Skeletal muscle tissue (tissue), 4 donors: ENCODE measurements around the gene RASA2. TPM values are rescaled to one million over a fixed set of nuclear protein-coding genes. Genes with fewer than 3 reads are reported as not detected.
"Not testable (repeated sequence)": the region's sequence is repeated elsewhere in the genome, so short reads cannot be mapped to it uniquely, and the experiment has no call there.

Experiments
- H3K27ac ChIP-seq: one replicate; pipeline ENCODE4 v1.7.0; 2013; ENCODE audit warnings: mild to moderate bottlenecking, low read depth, low read length, inconsistent platforms
- H3K27me3 ChIP-seq, 3 donors: one replicate each; pipeline ENCODE4 v1.7.0; 2013; ENCODE audit warnings: low read length in 3 of 3; ENCODE audit not compliant: control insufficient read depth in 3 of 3, insufficient read depth in 3 of 3
- H3K36me3 ChIP-seq, 3 donors: one replicate each; pipeline ENCODE4 v1.7.0; 2013; ENCODE audit warnings: low read length in 3 of 3; ENCODE audit not compliant: control insufficient read depth in 3 of 3, insufficient read depth in 3 of 3
- H3K4me1 ChIP-seq, 3 donors: one replicate each; pipeline ENCODE4 v1.7.0; 2013; ENCODE audit warnings: low read length in 3 of 3, mild to moderate bottlenecking in 3 of 3; ENCODE audit not compliant: control insufficient read depth in 3 of 3, insufficient read depth in 3 of 3
- H3K4me3 ChIP-seq, 3 donors: one replicate each; pipeline ENCODE4 v1.7.0; 2013; ENCODE audit warnings: low read length in 3 of 3
- H3K9ac ChIP-seq, 3 donors: one replicate each; pipeline ENCODE4 v1.7.0; 2013; ENCODE audit warnings: low read length in 3 of 3, mild to moderate bottlenecking in 3 of 3, moderate library complexity in 2 of 3, low read depth in 1 of 3
- H3K9me3 ChIP-seq, 3 donors: one replicate each; pipeline ENCODE4 v1.7.0; 2013; ENCODE audit warnings: low read length in 3 of 3; ENCODE audit not compliant: control insufficient read depth in 3 of 3
- total RNA-seq: library from RNA; depleted of rRNA; stranded (reverse); fragments of >200 nt; gene quantifications from one replicate; pipeline ENCODE4 v1.2.3, GENCODE V29; 2014
- donor health status: Osteomylitis.

Gene RASA2
- total RNA-seq, 1 donor from 2014 or later: 9.9 TPM

DNA sequence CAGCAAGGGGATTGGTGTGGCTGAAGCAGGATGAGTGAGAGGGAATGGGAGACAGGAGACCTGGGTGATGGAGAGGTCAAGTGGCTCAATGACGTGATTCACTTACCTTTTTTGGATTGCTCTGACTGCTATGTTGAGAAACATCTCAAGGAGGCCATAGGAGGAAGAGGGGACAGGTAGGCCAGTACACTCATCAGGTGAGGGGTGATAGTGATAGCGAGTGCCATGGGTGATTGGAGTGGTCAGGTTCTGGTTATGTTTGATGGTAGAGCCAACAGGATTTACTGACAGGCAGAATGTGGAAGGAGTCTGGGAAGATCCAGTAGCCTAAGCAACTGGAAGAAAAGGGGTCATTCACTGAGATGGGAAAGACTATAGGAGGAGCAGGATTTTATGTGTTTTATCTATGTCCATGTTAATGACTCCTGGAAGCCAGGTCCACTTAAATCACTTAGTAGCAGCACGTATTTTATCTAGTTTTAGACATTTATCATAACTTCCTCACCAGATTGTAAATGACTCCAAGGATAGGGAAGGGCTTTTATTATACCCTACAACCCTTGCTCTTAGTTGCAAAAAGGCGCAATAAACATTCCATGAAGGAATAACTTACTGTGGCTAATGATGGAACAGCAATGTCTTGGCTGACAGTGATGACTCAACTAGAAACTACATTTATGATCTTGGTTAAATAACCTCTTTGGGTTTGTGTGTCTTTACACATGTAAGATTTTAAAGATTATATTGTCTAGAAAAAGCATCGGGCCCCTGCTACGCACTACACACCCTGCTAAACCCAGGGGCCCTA is 131.5 kb downstream of the RASA2 start:
- H3K27ac ChIP-seq: no peak overlapping the region
- no peaks in the 10 kb centered on the region for H3K36me3 ChIP-seq
- no peaks in the 10 kb centered on the region for H3K27me3 ChIP-seq
- H3K4me3 ChIP-seq: no peak overlapping the region
- H3K9ac ChIP-seq: no peak overlapping the region
- no peaks in the 10 kb centered on the region for H3K9me3 ChIP-seq
- no peaks in the 10 kb centered on the region for H3K4me1 ChIP-seq

DNA sequence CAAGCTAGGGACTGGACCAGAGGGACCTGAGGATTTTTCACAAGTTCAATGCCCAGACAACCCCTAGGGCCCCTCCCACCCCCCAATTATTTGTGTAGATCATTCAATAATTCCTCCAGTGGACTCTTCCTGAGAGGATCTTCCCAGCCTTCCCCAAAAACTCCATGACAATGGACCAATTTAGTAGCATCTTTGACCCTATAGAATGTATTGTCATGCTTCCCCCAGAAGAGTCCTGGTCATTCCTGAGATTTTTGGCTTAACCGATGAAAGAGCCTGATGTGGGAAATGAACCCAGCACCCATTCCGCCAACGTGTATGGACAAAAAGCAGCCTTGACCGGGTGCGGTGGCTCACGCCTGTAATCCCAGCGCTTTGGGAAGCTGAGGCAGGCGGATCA is 132.1 kb downstream of the RASA2 start:
- no peaks in the 10 kb centered on the region for H3K9me3 ChIP-seq
- H3K4me3 ChIP-seq: no peak overlapping the region
- H3K27ac ChIP-seq: no peak overlapping the region
- no peaks in the 10 kb centered on the region for H3K36me3 ChIP-seq
- no peak overlapping the region for H3K9ac ChIP-seq
- no peaks in the 10 kb centered on the region for H3K4me1 ChIP-seq
- H3K27me3 ChIP-seq: no peaks in the 10 kb centered on the region

DNA sequence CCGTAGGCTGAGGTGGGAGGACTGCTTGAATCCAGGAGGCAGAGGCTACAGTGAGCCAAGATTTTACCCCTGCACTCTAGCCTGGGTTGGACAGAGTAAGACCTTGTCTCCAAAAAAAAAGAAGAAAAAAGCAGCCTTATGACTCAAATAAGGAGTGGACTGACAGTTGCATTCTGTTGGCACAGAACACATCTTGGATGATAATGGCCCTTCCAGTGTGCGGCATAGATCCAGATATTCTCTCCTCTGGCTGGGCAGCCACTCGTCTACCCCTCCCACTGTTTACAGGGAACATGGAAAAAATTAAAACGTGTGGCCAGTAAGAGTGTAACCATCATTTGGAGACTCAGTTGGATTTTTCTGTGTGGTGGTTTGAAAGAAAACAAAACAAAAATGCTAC is 132.6 kb downstream of the RASA2 start:
- Histone ChIP-seq H3K9me3 (no peaks in the 10 kb centered on the region), H3K36me3 (no peaks in the 10 kb centered on the region), H3K4me3 (no peak overlapping the region), H3K9ac (no peak overlapping the region), H3K27me3 (no peaks in the 10 kb centered on the region), H3K27ac (no peak overlapping the region), H3K4me1 (no peaks in the 10 kb centered on the region)

DNA sequence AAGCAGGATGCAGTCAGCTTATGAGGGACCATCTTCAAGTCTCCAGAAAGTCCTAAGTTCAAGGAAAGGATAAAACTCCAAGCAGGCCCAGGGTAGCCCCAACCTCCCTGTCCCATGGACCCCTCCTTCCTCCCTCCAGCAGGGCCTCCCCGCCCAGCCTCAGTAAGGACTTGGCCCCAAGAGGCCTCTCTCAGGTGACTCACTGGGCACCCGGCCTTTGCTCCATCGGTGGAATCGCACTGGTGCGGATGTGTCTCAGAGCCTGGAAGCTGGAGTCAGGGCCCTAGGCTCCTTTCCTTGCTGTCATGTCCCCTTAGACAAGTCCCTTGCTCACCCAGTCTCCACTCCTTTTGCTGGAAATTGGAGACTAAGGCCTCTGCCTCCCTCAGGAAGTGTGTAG is 136.9 kb downstream of the RASA2 start:
- Histone ChIP-seq H3K4me3 (no peak overlapping the region), H3K9ac (no peak overlapping the region), H3K4me1 (no peaks in the 10 kb centered on the region), H3K27ac (no peak overlapping the region), H3K9me3 (no peaks in the 10 kb centered on the region), H3K27me3 (no peaks in the 10 kb centered on the region), H3K36me3 (no peaks in the 10 kb centered on the region)

DNA sequence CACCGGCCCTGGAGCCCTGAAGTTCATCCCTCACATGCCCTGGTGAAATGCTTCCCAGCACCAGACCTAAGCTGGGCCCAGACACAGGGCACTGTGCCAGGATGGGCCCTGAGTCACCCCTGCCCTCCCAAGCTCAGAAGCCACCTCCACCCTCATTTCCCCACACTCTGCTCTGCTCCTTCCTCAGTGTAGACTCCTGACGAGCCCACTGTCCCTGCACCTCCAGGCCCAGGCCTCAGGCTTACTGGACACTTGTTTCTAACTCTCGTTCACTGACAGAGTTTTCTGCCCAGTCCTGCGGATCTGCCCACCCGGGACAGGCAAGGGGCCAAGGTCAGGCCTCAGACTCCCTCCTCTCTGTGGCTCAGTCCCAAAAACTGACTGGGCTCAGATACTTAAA is 138.7 kb downstream of the RASA2 start:
- Histone ChIP-seq H3K4me1 (no peaks in the 10 kb centered on the region), H3K36me3 (no peaks in the 10 kb centered on the region), H3K9me3 (peaks cover 0 to 3% (median 0%) of the 10 kb centered on the region in 3 donors), H3K27me3 (no peaks in the 10 kb centered on the region), H3K4me3 (no peak overlapping the region), H3K27ac (no peak overlapping the region), H3K9ac (no peak overlapping the region)

DNA sequence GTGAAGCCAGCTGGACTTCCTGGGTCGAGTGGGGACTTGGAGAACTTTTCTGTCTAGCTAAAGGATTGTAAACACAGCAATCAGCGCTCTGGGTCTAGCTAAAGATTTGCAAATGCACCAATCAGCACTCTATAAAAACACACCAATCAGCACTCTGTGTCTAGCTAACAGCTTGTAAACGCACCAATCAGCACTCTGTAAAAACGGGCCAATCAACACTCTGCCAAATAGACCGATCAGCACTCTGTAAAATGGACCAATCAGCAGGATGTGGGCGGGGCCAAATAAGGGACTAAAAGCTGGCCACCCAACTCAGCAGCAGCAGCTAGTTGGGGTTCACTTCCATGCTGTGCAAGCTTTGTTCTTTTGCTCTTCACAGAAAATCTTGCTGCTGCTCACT is 141.5 kb downstream of the RASA2 start:
- not testable (repeated sequence) for H3K9me3 ChIP-seq, H3K4me1 ChIP-seq, H3K4me3 ChIP-seq, H3K9ac ChIP-seq, H3K27me3 ChIP-seq, H3K36me3 ChIP-seq, H3K27ac ChIP-seq

DNA sequence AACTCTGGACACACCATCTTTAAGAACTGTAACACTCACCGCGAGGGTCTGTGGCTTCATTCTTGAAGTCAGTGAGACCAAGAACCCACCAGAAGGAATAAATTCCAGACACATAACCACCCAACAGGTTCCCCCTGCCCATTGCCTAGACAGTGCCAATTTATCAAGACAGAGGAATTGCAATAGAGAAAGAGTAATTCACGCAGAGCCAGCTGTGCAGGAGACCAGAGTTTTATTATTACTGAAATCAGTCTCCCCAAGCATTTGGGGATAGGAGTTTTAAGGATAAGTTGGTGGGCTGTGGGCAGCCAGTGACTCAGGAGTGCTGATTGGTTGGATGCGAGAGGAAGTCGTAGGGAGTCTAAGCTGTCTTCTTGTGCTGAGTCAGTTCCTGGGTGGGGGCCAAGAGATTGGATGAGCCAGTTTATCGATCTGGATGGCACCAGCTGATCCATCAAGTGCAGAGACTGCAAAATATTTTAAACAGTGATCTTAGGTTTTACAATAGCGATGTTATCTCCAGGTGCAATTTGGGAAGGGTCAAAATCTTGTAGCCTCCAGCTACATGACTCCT is 142.1 kb downstream of the RASA2 start:
- H3K27ac ChIP-seq: not testable (repeated sequence)

DNA sequence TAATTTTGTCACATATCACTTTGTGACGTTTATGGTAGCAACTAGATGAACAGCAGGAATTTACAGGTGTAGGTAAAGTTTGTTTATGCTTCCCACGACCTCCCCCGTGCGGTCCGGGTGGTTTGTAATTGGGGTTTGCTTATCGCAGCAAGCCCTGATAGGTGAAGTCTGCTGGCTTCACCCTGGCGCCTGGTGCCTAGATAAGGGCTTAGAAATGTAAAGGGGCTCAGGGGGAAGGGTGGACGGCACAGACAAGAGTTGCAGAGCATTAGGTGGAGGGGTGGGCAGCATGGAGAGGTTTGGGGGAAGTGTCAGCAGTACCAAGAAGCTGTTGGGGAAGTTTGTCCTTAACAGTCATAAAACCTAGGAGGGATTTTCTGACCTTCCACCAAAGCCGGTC is 143.1 kb downstream of the RASA2 start:
- H3K4me1 ChIP-seq: no peaks in the 10 kb centered on the region
- no peaks in the 10 kb centered on the region for H3K27me3 ChIP-seq
- H3K27ac ChIP-seq: no peak overlapping the region
- H3K9ac ChIP-seq: no peak overlapping the region
- H3K4me3 ChIP-seq: no peak overlapping the region
- no peaks in the 10 kb centered on the region for H3K36me3 ChIP-seq
- H3K9me3 ChIP-seq: peaks cover 0 to 3% (median 0%) of the 10 kb centered on the region in 3 donors

More for the DNA sequence above, 142.1 kb downstream of the RASA2 start:
- H3K36me3 ChIP-seq, H3K27me3 ChIP-seq, H3K4me1 ChIP-seq, H3K9ac ChIP-seq, H3K4me3 ChIP-seq, H3K9me3 ChIP-seq: not testable (repeated sequence)

DNA sequence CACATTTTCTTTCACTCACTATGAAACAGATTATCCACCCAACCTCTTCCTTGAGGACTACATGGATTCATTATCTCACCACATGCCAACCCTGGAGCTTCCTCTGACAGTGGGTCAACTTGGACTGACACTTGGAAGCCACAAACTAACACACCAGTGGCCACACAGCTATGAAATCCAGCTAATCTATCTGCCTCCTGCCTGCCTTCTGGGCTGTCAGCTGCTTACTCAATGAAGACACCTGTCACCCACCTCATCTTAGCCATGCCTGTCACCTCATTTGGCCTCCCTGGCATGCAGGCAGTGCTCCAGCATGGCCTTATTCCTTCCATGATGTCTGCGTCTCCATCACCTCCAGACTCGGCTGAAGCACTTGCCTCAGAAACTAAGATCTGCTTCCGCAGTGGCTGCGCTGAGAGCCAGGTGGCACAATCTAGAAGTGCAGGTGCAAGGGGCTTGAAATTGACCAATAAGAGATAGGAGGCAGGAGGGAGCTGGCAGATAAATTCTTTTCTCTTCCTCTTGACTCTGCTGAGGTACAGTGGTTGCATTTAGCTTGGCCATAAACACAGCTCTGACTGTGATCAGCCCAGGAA is 146.1 kb downstream of the RASA2 start:
- Histone ChIP-seq H3K36me3 (no peaks in the 10 kb centered on the region), H3K9ac (no peak overlapping the region), H3K27ac (no peak overlapping the region), H3K9me3 (peaks cover 0 to 3% (median 0%) of the 10 kb centered on the region in 3 donors), H3K27me3 (no peaks in the 10 kb centered on the region), H3K4me3 (no peak overlapping the region), H3K4me1 (no peaks in the 10 kb centered on the region)

DNA sequence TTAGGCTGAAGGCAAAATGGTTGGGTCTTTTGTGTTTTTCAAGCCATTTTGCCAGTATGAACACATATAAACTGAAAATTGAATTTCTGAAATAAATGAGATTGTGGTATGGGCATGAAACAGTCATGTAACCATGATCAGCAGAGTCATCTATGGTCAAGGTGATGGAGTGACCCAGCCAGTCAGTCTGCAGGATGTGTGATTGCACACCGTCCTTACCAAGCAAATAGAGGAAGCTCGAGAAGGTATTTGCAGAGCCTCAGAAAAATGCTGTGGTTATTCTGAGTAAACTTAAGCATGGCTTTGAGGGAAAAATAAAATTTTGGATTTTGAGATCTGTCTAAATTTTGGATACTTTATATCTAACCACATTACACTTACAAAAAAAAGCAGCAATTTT is 155.4 kb downstream of the RASA2 start:
- H3K4me1 ChIP-seq: no peaks in the 10 kb centered on the region
- no peaks in the 10 kb centered on the region for H3K36me3 ChIP-seq
- no peak overlapping the region for H3K9ac ChIP-seq
- H3K4me3 ChIP-seq: no peak overlapping the region
- H3K27me3 ChIP-seq: no peaks in the 10 kb centered on the region
- H3K9me3 ChIP-seq: no peaks in the 10 kb centered on the region
- H3K27ac ChIP-seq: no peak overlapping the region
